HepG2 (cell line): ENCODE measurements around the gene SP4. TPM values are rescaled to one million over a fixed set of nuclear protein-coding genes. Genes with fewer than 3 reads are reported as not detected.
A peak's percentile ranks its signal among the peaks of the same experiment; 100 is the strongest.

Experiments used
- ATAC-seq: fragments of 200-7000 bp; cut with Tn5 transposase; 3 replicates; pipeline ENCODE4 v1.9.1; 2020; ENCODE audit warnings: mild to moderate bottlenecking, moderate library complexity
- BruUV-seq: library from RNA; stranded (reverse); fragments of 400-500 nt; replicated peaks from 2 replicates; lab custom pipeline; 2021; lab: Mats Ljungman, UMichigan
- CTCF ChIA-PET: fragments of 300-600 bp; formaldehyde crosslinking; extraction: SDS; loops from one replicate; lab custom pipeline; 2021; ENCODE audit warnings: low total read pairs, inconsistent platforms, low intra/inter-chr PET ratio; lab: Yijun Ruan, JAX
- POLR2A ChIA-PET: fragments of 350-600 bp; sonication (Branson Sonifier 250); formaldehyde crosslinking; loops from one replicate; lab custom pipeline; 2020; ENCODE audit warnings: antibody characterized with exemption, inconsistent platforms; lab: Yijun Ruan, JAX
- DNase-seq: peaks from one replicate; pipeline ENCODE4 v3.0.0-alpha.2; 2015; ENCODE audit warnings: low spot score
- FAIRE-seq: peaks from 3 replicates; lab custom pipeline; 2011; peaks lifted over from hg19 to GRCh38; lab: Jason Lieb, UNC
- H2AFZ ChIP-seq: one replicate; pipeline ENCODE4 v1.6.1; 2011; ENCODE audit warnings: low read length, inconsistent platforms
- H3K27ac ChIP-seq: fragments of 300-600 bp; 3 replicates; pipeline ENCODE4 v1.8.0; 2011; ENCODE audit warnings: mixed run types, mild to moderate bottlenecking, mixed read lengths, low read length, inconsistent platforms; ENCODE audit not compliant: insufficient read depth; ENCODE audit errors: extremely low read length
- H3K27me3 ChIP-seq, 2 experiments: fragments of 200-600 bp in 1 of 2; 2 replicates in 1 of 2; 3 replicates in 1 of 2; pipeline versions ENCODE4 v1.6.0 to v1.8.0; 2011; ENCODE audit warnings: low read length in 2 of 2, mild to moderate bottlenecking in 2 of 2, moderate library complexity in 2 of 2, inconsistent platforms in 1 of 2; ENCODE audit not compliant: insufficient read depth in 2 of 2, control insufficient read depth in 1 of 2
- H3K36me3 ChIP-seq, 2 experiments: fragments of 200-600 bp in 1 of 2; replicated peaks in 1 of 2; 2 replicates in 1 of 2; 3 replicates in 1 of 2; pipeline versions ENCODE4 v1.5.1 to v1.8.0; 2011; ENCODE audit warnings: low read length in 2 of 2, inconsistent platforms in 1 of 2; ENCODE audit not compliant: insufficient read depth in 2 of 2, control insufficient read depth in 1 of 2
- H3K4me1 ChIP-seq: 2 replicates; pipeline ENCODE4 v1.5.1; 2012; ENCODE audit warnings: low read length, inconsistent platforms; ENCODE audit not compliant: insufficient read depth
- H3K4me2 ChIP-seq: 2 replicates; pipeline ENCODE4 v1.6.0; 2011; ENCODE audit warnings: low read depth, low read length, inconsistent platforms
- H3K4me3 ChIP-seq, 3 experiments: fragments of 200-600 bp in 1 of 3; sonication (generic), shearing (Covaris generic) in 1 of 3; replicated peaks in 1 of 3; 2 replicates each; pipeline ENCODE4 v1.5.1; 2011 to 2016; ENCODE audit warnings: low read length in 3 of 3, inconsistent platforms in 2 of 3, low read depth in 2 of 3, mild to moderate bottlenecking in 2 of 3, control low read depth in 1 of 3, mixed read lengths in 1 of 3; ENCODE audit not compliant: insufficient read depth in 1 of 3
- H3K79me2 ChIP-seq: one replicate; pipeline ENCODE4 v1.6.1; 2011; ENCODE audit warnings: low read length, inconsistent platforms; ENCODE audit not compliant: insufficient read depth
- H3K9ac ChIP-seq: 2 replicates; pipeline ENCODE4 v1.6.0; 2011; ENCODE audit warnings: mild to moderate bottlenecking, low read depth, low read length, inconsistent platforms; ENCODE audit not compliant: insufficient read depth
- H3K9me3 ChIP-seq: 2 replicates; pipeline ENCODE4 v1.5.1; 2012; ENCODE audit warnings: mild to moderate bottlenecking, low read length
- H4K20me1 ChIP-seq: 2 replicates; pipeline ENCODE4 v1.6.0; 2011; ENCODE audit warnings: inconsistent platforms, mild to moderate bottlenecking, low read length, moderate library complexity; ENCODE audit not compliant: insufficient read depth
- ATF7 ChIP-seq, 2 experiments: fragments of 450-650 bp in 1 of 2; sonication (generic) in 1 of 2; formaldehyde crosslinking in 1 of 2; IDR thresholded peaks; 2 replicates each; pipeline versions ENCODE4 v1.4.0 to v1.6.1; 2016 to 2020; ENCODE audit warnings: antibody characterized with exemption in 1 of 2, mild to moderate bottlenecking in 1 of 2, missing genetic modification reagents in 1 of 2
- CAMTA2 ChIP-seq: sonication (generic); formaldehyde crosslinking; IDR thresholded peaks from 2 replicates; pipeline ENCODE4 v1.4.0; 2020; ENCODE audit warnings: mild to moderate bottlenecking, missing genetic modification reagents, borderline replicate concordance
- GABPB1 ChIP-seq: IDR thresholded peaks from 2 replicates; pipeline ENCODE4 v1.6.1; 2016; ENCODE audit warnings: mild to moderate bottlenecking, missing genetic modification reagents, moderate library complexity, missing compliant biosample characterization
- ZNF34 ChIP-seq: sonication (generic); formaldehyde crosslinking; IDR thresholded peaks from 2 replicates; pipeline ENCODE4 v1.4.0; 2020; ENCODE audit warnings: mild to moderate bottlenecking, missing genetic modification reagents, borderline replicate concordance
- WGBS: methylation state at CpG from one replicate; pipeline ENCODE4 v1.1.6; 2017; ENCODE audit warnings: low lambda C conversion rate; 5-methylcytosine and 5-hydroxymethylcytosine counted together
- in situ Hi-C: cut with HindIII; loops from 2 replicates; pipeline ENCODE4 v1.10.0; 2017; ENCODE audit warnings: low pct_unique_long_range_greater_than_20kb; ENCODE audit not compliant: extremely low pct_ligation_motif_present
- intact Hi-C: fragments of 100-400 bp; cut with micrococcal nuclease; formaldehyde crosslinking; loops from one replicate; pipeline ENCODE4 v1.10.0; 2022; ENCODE audit not compliant: unreplicated experiment
- polyA plus RNA-seq, 8 experiments: library from polyadenylated mRNA; depleted of rRNA in 3 of 8; stranded (reverse) in 7 of 8; unstranded in 1 of 8; fragments of >200 nt; fragmentation: Illumina TruSeq in 4 of 8; extraction: Trizol in 4 of 8; gene quantifications; 2 replicates each; pipeline versions ENCODE4 v1.2.1 to v1.2.3, GENCODE V29; 2011 to 2016; ENCODE audit warnings: low read depth in 4 of 8, missing spikeins in 1 of 8, mixed read lengths in 1 of 8; ENCODE audit not compliant: insufficient read depth in 1 of 8
- total RNA-seq, 5 experiments: library from RNA; depleted of rRNA; stranded (reverse); fragments of >200 nt; fragmentation: Illumina TruSeq; extraction: Trizol; gene quantifications; 2 replicates each; pipeline ENCODE4 v1.2.3, GENCODE V29; 2016; ENCODE audit warnings: low read depth in 1 of 5

SP4 gene
- total and polyA plus RNA-seq, 2 of the 13 experiments (the other 11 are each of a cell fraction or from before 2014, with no cell fraction given): 2.7 to 4.8 TPM

DNA sequence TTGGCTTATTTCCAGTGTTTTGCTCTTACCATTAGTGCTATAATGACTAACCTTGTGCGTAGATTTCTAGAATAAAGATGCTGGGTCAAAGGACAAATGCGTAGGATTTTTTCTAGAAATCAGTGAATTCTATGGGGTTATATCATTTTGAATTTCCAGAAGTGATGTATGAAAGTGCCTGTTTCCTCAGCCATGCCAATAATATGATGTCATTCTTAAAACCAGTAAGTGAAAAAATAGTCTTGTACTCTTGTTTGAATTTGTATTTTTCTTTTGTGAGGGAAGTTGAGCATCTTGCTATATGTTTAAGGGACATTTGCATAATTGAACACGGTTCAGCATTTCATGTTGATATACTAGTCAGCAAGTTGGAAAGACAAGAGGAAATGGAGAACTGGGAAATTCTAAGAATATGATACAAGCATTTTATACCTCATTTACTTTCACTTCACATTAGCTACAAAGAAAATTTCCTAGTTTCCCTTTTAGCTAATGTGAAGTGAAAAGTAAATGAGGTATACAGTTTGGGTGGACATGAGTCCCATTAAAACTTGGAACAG, 111.1 kb downstream of the SP4 start:
- in situ Hi-C loops: loop anchor here (25.0 kb wide), 1 partner anchor 223 kb away; no protein-coding TSS in a partner anchor
- intact Hi-C loops: no loop called here
- H3K4me2 ChIP-seq: no peak overlapping the region
- TF ChIP-seq ATF7 (IDR thresholded peaks at IDR 0.05) (peak; percentile 82), ATF7 (CRISPR knock-in tag; IDR thresholded peaks at IDR 0.05) (no peak), CAMTA2 (CRISPR knock-in tag) (no peak)
- H3K27ac ChIP-seq: no peak overlapping the region
- H3K9ac ChIP-seq: no peak overlapping the region
- WGBS: 46% methylated on average over 3 of the region's 3 CpGs
- H3K9me3 ChIP-seq: no peaks in the 10 kb centered on the region
- no peak overlapping the region for H3K4me3 ChIP-seq
- no TSS peak for BruUV-seq
- ChIA-PET CTCF (no interaction called here), POLR2A (no interaction called here)
- no peaks in the 10 kb centered on the region for H4K20me1 ChIP-seq
- FAIRE-seq (no peak), ATAC-seq (no peak), DNase-seq (no peak)
- no peaks in the 10 kb centered on the region for H3K36me3 ChIP-seq
- H3K4me1 ChIP-seq: no peaks in the 10 kb centered on the region
- peaks cover 0 to 25% of the 10 kb centered on the region in 2 experiments; a peak in 3 of 5 replicates for H3K27me3 ChIP-seq
- H3K79me2 ChIP-seq: no peaks in the 10 kb centered on the region
- H2AFZ ChIP-seq: no peak overlapping the region

DNA sequence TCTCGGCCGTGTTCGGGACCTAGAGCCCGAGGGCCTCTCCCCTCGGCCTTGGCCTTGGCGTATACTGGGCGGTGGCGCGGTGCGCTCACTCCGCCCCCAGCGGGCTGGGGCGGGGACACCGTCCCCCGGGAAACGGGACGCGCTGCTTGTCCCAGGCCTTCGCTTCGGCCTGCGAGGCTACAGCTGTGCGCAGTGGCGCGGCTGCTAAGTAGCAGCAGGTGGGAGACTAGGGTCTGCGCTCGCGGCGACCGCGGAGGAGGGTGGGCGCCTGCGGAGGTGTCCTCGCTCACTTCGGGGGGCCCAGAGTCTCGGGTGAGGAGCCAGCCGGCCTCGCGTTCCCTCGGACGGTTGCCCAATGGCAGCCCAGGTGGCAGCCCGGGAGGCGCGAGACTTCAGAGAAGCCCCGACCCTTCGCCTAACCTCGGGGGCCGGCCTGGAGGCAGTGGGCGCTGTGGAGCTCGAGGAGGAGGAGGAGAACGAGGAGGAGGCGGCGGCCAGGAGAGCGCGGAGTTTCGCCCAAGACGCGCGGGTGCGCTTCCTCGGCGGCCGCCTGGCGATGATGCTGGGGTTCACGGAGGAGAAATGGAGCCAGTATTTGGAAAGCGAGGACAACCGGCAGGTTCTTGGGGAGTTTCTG, 115.1 kb downstream of the SP4 start, which contains the start of gene DNAH11:
DNAH11 (plus strand) TSS at position 149 of the 637 bp plus-strand sequence; CDS start at position 356, 207 bp downstream.
- no TSS peak for BruUV-seq
- no peaks in the 10 kb centered on the region for H3K9me3 ChIP-seq
- in situ Hi-C loops (loop anchor here (25.0 kb wide), 1 partner anchor 219 kb away; no protein-coding TSS in a partner anchor), intact Hi-C loops (no loop called here)
- H3K4me3 ChIP-seq: peak within 1 kb of the TSS in 1 of 3 experiments; percentile 30; a peak in 1 of 6 replicates
- H3K27me3 ChIP-seq: peaks cover 0 to 28% of the 10 kb centered on the region in 2 experiments; a peak in 3 of 5 replicates
- 42% methylated on average over 23 of the region's 66 CpGs for WGBS
- no peak within 1 kb of the TSS for H3K9ac ChIP-seq
- POLR2A ChIA-PET: no interaction called here
- H3K36me3 ChIP-seq: no peaks in the 10 kb centered on the region
- ATAC-seq: peak; percentile 94
- peak within 1 kb of the TSS; percentile 42 for H3K4me2 ChIP-seq
- H3K27ac ChIP-seq: no peak within 1 kb of the TSS
- TF ChIP-seq ZNF34 (CRISPR knock-in tag): no peak
- TF ChIP-seq GABPB1 (CRISPR knock-in tag): peak; percentile 14; the same call in 1 of the 2 replicates
- H3K79me2 ChIP-seq: no peaks in the 10 kb centered on the region
- CTCF ChIA-PET: no interaction called here
- DNase-seq: no peak
- no peak within 1 kb of the TSS for H2AFZ ChIP-seq
- H4K20me1 ChIP-seq: no peaks in the 10 kb centered on the region
- FAIRE-seq: no peak
- H3K4me1 ChIP-seq: no peaks in the 10 kb centered on the region
